Osteoblast (primary cell): Measurements from ENCODE around the gene LHPP. TPM values are rescaled to one million over a fixed set of nuclear protein-coding genes. Genes with fewer than 3 reads are reported as not detected.

ENCODE experiments used
- DNase-seq: peaks from one replicate; pipeline ENCODE4 v3.0.0; 2011; ENCODE audit warnings: low spot score, mixed read lengths; ENCODE audit not compliant: insufficient read length; ENCODE audit errors: missing footprints
- H2AFZ ChIP-seq: 2 replicates; pipeline ENCODE4 v1.6.0; 2011; ENCODE audit warnings: mild to moderate bottlenecking, low read length
- H3K27ac ChIP-seq: 2 replicates; pipeline ENCODE4 v1.5.1; 2011; ENCODE audit warnings: mild to moderate bottlenecking, low read depth, low read length, moderate library complexity
- H3K27me3 ChIP-seq: 2 replicates; pipeline ENCODE4 v1.6.0; 2012; ENCODE audit warnings: mild to moderate bottlenecking, control low read depth, inconsistent platforms, low read length, moderate library complexity; ENCODE audit not compliant: insufficient read depth
- H3K36me3 ChIP-seq: 2 replicates; pipeline ENCODE4 v1.5.1; 2011; ENCODE audit warnings: mild to moderate bottlenecking, low read length, control low read depth, moderate library complexity; ENCODE audit not compliant: insufficient read depth
- H3K4me1 ChIP-seq: 2 replicates; pipeline ENCODE4 v1.5.1; 2011; ENCODE audit warnings: mild to moderate bottlenecking, low read length, control low read depth, moderate library complexity; ENCODE audit not compliant: insufficient read depth
- H3K4me2 ChIP-seq: 2 replicates; pipeline ENCODE4 v1.6.0; 2011; ENCODE audit warnings: mild to moderate bottlenecking, low read length; ENCODE audit not compliant: insufficient read depth
- H3K4me3 ChIP-seq: fragments of 200-600 bp; sonication (generic); 3 replicates; pipeline ENCODE4 v1.5.1; 2012; ENCODE audit warnings: mild to moderate bottlenecking, low read length, inconsistent platforms; ENCODE audit not compliant: insufficient read depth
- H3K79me2 ChIP-seq: 2 replicates; pipeline ENCODE4 v1.6.0; 2012; ENCODE audit warnings: mild to moderate bottlenecking, low read length, control low read depth, inconsistent platforms; ENCODE audit not compliant: insufficient read depth
- H3K9me3 ChIP-seq: 2 replicates; pipeline ENCODE4 v1.5.1; 2011; ENCODE audit warnings: low read depth, low read length, control low read depth
- H4K20me1 ChIP-seq: 2 replicates; pipeline ENCODE4 v1.6.0; 2012; ENCODE audit warnings: mild to moderate bottlenecking, low read length, control low read depth; ENCODE audit not compliant: insufficient read depth
- CTCF ChIP-seq: IDR thresholded peaks from 2 replicates; pipeline ENCODE4 v1.5.1; 2011; ENCODE audit warnings: mild to moderate bottlenecking, low read depth, low read length, moderate library complexity; ENCODE audit errors: extremely low read depth
- total RNA-seq: library from RNA; depleted of rRNA; stranded (reverse); fragments of >200 nt; gene quantifications from 2 replicates; pipeline ENCODE4 v1.2.3, GENCODE V29; 2012

The LHPP gene
- total RNA-seq, 1 donor = 17.7 TPM

GRCh38 chr10:124651402-124651891 is 189.8 kb downstream of the LHPP start:
- no peaks in the 10 kb centered on the region for H3K27me3 ChIP-seq
- H4K20me1 ChIP-seq = peaks cover 13% of the 10 kb centered on the region
- DNase-seq = no peak
- TF ChIP-seq CTCF = no peak
- no peak overlapping the region for H3K4me2 ChIP-seq
- H3K9me3 ChIP-seq = no peaks in the 10 kb centered on the region
- H3K36me3 ChIP-seq = no peaks in the 10 kb centered on the region
- no peak overlapping the region for H3K27ac ChIP-seq
- H2AFZ ChIP-seq = no peak overlapping the region
- H3K79me2 ChIP-seq = no peaks in the 10 kb centered on the region
- H3K4me1 ChIP-seq = peaks cover 21% of the 10 kb centered on the region
- H3K4me3 ChIP-seq = no peak overlapping the region

DNA sequence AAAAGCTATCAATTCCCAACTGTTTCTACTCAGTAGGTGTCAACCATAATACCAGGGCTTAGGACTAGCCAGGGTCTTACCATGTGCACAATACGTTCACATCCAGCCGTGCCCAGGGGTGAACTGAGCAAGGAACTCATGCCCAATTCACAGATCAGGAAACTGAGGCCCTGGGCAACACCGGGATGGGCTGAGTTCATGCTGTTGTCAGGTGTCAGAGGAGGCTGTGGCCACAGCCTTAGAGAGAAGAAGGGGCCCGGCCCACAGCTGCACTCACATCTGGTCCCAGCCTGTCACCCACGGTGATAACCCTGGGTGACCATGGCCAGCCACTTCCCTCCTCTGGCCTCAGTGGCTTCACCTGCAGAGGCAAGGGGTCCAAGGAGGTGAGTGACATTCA is 190.6 kb downstream of the LHPP start:
- Histone ChIP-seq H3K4me2 (no peak overlapping the region), H3K79me2 (no peaks in the 10 kb centered on the region), H2AFZ (no peak overlapping the region), H3K4me1 (peaks cover 13% of the 10 kb centered on the region), H4K20me1 (peaks cover 13% of the 10 kb centered on the region), H3K27ac (no peak overlapping the region), H3K36me3 (no peaks in the 10 kb centered on the region), H3K4me3 (no peak overlapping the region), H3K9me3 (no peaks in the 10 kb centered on the region), H3K27me3 (no peaks in the 10 kb centered on the region)
- TF ChIP-seq CTCF = no peak
- DNase-seq = no peak

- DNase-seq = no peak
- Histone ChIP-seq H3K4me1 (peaks cover 15% of the 10 kb centered on the region), H3K9me3 (no peaks in the 10 kb centered on the region), H3K79me2 (no peaks in the 10 kb centered on the region), H3K36me3 (no peaks in the 10 kb centered on the region), H4K20me1 (peaks cover 13% of the 10 kb centered on the region), H2AFZ (no peak overlapping the region), H3K4me2 (no peak overlapping the region), H3K27ac (no peak overlapping the region), H3K27me3 (no peaks in the 10 kb centered on the region), H3K4me3 (no peak overlapping the region)
- TF ChIP-seq CTCF = no peak
These were observed 191.1 kb downstream of the LHPP start for GRCh38 chr10:124652701-124653100.

GRCh38 chr10:124653311-124653710 is 191.7 kb downstream of the LHPP start:
- Histone ChIP-seq H3K9me3 (no peaks in the 10 kb centered on the region), H4K20me1 (peaks cover 15% of the 10 kb centered on the region), H3K27me3 (no peaks in the 10 kb centered on the region), H3K36me3 (no peaks in the 10 kb centered on the region), H3K4me2 (no peak overlapping the region), H3K79me2 (no peaks in the 10 kb centered on the region), H3K4me3 (no peak overlapping the region), H3K27ac (no peak overlapping the region), H3K4me1 (peaks cover 10% of the 10 kb centered on the region), H2AFZ (no peak overlapping the region)
- TF ChIP-seq CTCF = no peak
- DNase-seq = no peak
